Ramos (cell line): ENCODE results near the gene PIK3C3.

ENCODE experiments used
- in situ Hi-C: fragments of 300-500 bp; cut with MboI; formaldehyde crosslinking; loops from one replicate; pipeline ENCODE4 v1.14.3; 2022; ENCODE audit warnings: low sequenced_read_pairs; ENCODE audit not compliant: unreplicated experiment

The PIK3C3 gene

DNA sequence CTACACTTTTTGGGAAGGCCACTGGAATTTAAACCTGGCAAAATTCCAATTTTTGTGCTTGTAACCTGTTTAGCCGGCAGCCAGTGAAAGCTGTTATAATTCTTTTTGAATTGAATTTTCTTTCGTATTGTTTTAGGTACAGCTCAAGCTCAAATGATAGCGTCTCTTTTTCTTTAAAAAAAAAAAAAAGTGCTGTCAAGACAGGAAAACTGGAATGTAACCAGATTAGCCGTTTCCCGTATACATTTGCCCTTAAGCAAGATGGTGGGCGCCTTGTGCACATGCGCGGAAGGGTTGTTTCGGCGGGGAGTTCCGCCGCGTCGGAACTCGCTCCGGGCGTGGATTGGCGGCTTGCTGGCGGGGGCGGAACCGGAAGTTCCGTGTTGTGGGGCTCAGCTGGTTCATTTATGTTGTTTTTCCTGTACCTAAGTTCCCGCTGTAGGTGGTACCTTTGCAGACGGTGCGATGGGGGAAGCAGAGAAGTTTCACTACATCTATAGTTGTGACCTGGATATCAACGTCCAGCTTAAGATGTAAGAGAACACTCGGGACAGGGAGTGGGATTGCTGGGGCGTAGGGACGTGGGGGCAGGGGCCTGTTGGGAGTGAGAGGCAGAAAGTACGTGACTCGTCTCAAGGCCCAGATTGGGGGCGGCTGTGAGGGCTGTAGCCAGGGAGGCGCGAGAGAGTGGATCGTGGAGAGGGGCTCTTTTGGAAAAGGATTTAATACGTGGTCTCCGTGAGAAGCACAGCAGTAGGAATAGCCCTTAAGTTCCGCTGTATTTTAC lies at the start of gene PIK3C3:
Gene PIK3C3 (plus strand): TSS at position 408 of the 787 bp plus-strand sequence. CDS start 58 bp downstream, at position 466.
- in situ Hi-C loops, result no loop called here

DNA sequence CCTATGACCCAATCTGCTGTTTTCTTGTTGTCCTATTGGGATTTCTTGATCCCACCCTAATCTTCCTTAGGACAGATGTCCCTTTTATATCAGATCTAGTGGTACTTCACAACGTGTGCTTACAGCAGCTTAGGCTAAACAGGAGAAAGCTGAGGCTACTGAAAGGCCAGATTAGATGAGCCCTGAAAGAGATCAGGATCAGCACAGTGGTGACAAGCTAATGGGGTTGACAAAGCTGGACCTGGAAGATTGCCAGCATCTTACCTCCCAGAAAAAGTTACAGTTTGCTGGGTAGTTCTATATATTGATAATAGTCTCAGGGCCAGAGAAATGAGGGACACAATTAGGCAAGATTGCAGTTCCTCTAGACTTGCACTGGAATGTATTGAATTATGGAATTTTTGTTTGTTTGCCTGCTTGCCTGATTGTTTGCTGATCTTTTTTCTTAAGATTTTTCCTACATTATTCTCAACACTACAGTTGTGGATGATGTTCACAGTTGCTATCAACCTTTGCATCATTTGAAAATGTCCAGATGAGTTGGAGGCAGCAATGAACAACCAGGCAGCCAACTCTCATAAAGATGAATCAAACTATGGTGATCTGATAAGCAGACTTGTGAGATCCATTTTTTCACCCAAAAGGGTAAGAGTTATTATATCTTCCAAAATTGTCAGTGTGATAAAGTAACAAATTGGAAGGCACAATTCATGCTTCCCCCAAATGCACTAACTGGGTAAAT lies 49.1 kb upstream of the PIK3C3 start:
- in situ Hi-C loops, result no loop called here

DNA sequence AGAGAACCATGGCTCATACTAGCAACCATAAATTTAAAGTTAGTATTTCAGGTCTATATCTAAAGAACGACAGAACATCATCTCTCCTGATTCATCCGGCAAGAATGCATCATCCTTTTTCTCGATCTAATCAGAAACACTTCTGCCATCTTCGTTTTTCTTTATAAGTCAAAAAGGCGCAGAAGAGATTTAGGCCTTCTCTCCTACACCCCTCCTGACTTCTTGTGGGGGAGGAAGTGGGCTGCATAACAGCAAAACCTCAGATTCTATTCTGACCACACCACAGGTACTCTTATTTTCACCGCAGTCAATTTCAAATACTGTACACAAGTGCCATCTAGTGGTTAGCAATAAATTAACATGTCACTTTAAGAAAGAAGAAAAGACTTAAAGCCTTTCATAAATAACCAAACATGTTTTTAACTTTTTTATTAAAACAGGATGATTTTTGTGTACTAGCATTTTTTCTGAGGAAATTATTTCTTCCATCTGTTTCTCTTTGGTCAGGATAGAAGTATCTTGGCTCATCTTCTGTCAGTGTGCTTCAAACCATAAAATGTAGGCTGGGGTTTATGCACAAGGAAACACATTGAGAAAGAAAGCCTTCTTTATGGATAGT lies 48.4 kb upstream of the PIK3C3 start:
- in situ Hi-C loops, result no loop called here

DNA sequence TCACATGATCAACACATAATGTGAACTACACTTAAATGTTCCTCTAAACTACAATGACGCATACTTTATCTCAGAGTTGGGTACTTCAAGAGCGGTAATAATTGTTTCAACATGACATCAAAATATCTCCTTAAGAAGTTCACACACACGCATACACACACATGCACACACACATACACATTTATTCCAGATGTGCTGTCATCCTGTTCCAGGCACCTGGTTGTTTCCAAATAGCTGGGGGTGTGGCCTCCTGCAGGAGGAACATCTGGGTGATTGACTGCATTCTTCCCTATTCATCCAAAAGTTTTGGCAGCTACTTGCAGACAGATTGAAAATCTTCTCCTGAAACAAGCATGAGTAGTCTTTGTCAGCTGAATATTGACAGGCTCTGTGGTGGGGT lies 37.9 kb upstream of the PIK3C3 start:
- in situ Hi-C loops, result no loop called here

DNA sequence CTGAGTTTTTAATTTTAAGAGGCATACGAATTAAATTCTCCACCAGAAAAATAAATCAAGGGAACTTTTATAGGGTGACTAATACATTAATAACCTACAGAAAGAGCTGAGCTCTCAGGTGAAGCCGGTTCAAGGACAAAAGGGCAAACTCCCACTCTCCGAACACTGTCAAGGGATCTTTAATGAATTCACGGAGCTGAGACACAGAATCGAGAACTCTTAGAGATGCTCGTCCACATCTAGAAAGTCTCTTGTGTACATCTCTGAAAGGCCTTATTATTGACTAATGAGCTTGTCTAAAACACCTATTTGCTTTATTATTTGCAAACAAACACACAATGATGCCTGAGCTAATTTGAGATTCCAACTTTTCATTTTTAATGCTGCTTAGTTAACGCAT lies 33.3 kb upstream of the PIK3C3 start:
- in situ Hi-C loops, result no loop called here

DNA sequence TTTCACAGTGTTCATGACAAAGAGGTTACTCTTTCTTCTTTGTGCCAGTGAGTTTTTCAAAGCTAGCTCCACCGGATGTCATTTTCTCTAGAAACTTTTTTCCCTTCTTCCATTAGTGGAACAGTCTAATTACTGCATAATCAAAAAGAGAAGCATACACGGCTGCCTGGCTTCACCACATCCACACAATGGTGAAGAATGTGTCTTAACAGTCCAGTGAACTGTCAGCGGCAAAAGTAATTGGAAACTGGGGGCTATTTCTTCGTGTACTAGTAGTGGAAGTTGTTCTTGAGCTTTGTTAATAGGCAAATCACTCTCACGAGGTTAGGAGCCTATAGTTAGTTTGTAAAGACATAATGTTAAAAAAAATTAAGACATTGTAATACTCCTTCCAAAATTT lies 32.9 kb upstream of the PIK3C3 start:
- in situ Hi-C loops, result no loop called here

DNA sequence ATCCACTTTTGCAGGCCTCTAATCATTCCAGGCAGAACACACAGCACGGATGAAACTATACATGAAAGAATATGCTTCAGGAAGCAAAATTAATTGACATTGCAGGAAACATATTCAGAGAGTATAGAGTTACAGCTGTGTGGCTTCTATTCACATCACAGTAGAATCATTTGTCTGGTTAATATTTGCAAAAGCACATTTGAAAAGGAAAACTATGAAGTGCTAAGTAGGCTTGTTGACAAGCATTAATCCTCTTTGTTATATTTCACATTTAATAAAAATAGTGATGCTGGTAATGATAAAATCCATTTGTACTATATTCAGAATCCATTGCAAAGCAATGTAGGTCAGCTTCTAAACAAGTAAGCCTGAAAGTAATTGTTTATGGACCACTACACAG lies 32.2 kb upstream of the PIK3C3 start:
- in situ Hi-C loops, result no loop called here

DNA sequence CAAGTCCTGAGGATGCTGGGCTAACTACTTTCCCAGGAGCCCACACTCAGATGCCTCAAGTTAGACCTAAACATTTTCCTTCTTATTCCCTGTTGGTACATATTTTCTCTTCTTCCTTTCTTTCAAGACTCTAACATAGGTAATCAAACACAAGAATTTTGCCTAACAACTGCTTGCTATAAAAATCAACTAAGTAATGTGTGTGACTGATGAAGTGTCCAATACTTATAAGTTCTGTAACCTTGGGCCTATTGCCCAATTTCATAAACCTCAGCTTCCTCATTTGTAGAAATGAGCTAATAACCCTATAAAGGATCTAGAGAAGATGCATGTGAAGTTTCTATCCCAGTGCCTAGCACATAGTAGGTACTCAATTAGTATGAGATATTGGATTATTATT lies 31.6 kb upstream of the PIK3C3 start:
- in situ Hi-C loops, result no loop called here

DNA sequence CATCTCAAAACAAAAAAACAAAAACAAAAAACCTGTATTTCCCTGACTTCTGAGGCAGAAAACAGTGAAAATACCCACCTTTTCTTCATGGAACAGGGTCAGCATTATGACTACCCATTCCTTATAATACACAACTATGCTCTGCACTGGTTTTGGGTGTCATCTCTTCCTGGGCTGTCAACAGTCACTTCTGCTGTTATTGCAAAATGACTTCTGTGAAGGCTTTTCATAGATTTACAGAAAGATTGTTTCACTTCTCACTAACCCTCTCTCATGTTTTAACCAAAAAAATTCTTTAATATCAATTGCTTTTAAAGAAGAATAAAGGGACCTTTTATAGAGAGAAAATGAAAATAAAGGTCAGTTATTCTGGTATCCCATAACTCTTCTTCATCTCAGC lies 26.5 kb upstream of the PIK3C3 start:
- in situ Hi-C loops, result no loop called here

DNA sequence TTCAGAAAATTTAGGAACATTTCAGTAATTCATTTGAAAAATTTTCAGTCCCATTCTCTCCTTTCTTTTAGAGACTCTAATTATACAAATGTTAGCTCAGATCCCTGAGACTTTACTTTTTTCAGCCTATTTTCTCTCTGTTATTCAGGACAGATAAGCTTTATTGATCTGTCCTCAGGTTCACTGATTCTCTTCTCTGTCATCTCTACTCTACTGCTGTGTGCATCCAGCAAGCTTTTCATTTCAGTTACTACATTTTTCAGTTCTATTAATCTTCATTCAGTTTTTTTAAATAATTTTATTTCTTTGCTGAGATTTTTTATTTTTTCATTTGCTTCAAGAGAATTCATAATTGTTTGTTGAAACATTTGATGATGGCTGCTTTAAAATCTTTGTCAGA lies 22.1 kb upstream of the PIK3C3 start:
- in situ Hi-C loops, result no loop called here

DNA sequence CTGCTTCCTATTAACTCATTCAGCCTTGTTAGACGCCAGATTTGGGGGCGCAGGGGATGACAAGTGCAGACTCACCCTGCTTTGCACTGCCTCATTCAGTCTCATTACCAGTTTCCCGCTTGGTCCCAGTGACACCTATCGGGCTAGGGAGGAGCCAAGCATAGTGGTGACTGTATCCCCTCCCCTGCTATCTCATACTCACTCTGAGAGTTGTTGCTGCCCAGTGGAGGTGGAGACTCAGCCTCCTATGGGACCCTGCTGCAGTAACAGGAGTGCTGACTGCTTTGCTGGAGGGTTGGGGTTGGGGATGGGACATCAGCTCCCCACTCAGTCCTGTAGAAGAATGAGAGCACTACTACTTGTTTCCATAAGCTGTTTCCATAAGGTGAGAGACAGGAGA lies 21.3 kb upstream of the PIK3C3 start:
- in situ Hi-C loops, result no loop called here

DNA sequence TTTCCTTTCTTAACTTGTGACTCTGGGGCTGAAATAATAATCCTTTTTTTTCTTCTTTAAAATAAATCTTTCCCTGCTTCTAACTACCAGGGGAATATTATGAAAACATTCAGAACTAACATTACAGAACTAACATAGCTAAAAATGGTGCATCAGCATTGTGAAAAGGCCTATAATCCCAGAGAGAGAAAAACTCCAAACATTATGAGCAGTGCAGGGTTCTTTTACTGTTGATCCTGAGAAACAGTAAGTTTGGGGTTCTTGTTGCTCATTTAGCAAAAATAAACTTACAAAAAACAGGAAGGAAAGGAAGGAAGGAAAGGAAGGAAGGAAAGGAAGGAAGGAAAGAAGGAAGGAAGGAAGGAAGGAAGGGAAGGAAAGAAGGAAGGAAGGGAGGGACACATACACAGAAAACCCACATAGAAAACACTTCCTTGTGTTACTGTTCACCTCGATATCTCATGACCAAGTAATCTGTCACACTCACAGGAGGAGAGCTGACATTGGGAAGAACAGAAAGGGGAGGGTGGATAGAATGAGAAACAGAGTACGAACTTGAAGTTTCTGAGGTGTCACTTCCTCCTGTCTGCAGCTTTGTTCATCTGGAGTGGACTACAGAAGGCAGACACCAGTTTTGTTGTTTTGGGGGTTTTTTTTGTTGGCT lies 18.4 kb upstream of the PIK3C3 start:
- in situ Hi-C loops, result no loop called here

DNA sequence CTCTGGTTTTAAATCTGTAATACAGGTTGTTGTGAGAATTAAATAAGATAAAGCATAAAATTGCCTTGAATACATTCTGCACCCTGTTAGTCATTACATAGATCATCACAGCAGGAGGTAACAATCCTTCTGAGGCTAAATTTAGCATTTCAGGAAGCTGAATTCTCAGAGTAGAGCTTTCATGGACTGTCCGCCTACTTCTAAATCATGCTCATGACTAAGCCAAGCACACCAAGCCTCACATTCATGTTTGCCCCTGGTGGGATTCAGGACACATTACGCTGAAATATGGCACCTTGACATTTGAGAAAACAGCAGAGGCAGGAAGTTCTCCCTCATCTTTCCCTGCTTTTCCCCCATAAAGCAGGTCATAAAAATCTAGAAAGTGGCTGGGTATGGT lies 16.6 kb upstream of the PIK3C3 start:
- in situ Hi-C loops, result no loop called here

DNA sequence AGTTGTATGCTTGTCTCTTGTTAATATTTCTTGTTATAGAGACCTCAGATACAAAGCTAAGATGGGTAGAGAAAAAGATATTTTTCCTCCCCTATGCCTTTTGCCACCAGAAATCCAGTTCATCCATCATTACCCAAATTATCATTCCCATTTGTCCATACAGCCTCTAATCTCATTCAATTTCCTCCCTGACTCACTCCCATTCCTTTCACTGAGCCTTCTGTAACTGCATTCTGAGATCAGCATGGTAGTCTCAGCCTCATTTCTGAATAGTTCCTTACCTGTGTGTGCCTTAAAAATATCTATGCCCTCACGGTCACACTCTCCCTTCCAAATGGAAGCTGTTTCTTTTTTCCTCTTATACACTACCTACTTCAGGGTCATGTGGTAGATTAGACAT lies 15.7 kb upstream of the PIK3C3 start:
- in situ Hi-C loops, result no loop called here

DNA sequence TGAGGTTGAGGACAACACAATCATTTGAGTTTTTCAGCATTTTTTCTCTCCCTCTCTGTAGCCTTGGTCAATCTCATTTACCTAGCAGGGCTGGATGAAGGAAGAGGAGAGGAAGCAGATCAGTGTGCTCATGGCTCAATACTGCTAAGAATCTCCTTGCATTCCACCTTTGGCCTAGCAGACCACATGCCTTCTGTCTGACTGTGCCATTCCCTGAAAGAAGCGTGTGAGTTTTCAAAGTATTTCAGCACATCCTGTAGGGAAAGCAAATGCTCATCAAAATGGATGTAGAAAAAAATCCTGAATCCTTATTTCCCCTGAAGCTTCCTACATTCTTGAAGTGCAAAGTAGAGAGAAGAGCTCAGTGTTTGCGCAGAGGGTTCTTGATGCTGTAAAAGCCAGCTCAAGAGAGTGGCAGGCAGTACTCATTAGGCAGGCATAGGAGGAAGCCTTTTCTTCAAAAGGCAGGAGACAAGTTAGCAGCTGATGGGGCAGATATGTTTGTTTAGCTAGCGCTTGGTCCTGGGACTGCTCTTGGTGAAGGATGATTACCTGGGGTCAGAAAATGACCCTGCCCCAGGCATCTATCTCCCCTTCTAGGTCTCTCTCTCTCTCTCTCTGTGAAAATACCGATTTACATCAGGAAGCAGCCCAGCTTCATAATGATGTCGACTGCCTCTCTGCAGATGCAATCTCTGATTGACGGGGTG lies 14.4 kb upstream of the PIK3C3 start:
- in situ Hi-C loops, result no loop called here

DNA sequence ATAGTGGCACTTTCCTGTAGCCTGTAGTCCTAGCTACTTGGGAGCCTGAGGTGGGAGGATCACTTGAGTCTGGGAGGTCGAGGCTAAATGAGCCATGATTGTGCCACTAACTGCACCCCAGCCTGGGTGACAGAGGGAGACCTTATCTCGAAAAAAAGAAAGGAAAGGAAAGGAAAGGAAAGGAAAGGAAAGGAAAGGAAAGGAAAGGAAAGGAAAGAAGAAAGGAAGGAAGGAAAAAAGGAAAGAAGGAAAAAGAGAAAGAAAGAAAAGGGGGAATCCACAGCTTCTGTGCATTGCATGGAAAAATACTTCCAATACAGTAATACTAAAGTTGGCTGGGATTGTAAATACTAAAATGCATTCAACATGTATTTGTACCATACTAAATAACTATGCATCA lies 12.8 kb upstream of the PIK3C3 start:
- in situ Hi-C loops, result no loop called here

DNA sequence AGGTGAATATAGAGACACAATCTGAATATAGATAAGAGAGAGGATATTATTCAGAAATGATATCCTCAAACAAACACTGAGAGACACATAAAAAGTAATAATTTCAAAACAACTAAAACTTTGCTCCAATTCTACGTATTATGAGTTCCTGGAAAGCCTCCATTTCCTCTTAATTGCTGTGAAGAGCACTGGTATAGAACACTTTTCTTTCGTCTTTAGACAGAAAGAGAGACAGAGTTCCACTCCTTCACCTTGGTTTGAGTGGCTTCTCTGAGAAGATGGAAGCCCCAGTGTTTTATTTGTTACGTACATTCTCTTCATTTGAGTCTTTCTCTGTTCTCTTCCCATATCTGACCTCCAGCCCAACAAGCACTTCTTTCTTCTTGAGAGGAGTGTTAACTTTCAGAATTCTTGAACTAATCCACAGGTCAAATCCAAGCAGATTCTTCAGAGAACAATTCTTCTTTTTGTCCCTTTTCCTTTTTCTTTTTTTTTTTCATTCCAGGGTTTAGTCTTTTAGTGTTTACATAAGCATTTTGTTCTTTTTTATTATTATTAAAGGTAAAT lies 6.4 kb upstream of the PIK3C3 start:
- in situ Hi-C loops, result no loop called here

DNA sequence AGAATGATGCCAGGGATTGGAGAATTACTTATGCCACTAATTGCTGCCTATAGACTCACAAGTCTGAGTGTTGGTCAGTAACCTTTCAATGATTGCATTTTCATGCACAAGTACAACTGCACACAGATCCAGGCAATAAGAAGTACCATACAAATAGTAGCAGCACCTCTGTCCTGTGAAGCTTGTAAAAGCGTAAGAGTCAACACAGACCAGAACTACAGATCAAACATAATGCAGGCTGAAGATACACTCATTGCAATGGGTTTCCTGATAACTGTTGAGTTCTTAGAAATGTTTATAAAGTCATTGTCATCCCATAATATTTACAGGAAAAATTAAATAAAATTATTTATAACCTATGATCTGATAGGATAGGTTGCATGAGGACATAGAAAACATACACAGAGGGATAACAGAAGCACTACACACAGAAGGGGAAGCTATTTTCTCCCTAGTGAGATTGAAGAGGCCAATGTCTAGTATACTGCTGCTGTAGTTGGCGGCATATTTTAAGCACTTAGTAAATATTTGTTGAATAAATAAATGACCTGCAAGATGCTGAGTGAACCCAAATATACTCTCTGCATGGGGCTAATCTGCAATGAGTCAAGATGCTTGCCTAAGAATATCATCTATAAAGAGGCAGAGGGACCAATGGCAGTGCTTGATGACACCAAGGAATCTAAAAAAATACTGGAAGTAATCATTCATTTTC lies 5.7 kb upstream of the PIK3C3 start:
- in situ Hi-C loops, result no loop called here

DNA sequence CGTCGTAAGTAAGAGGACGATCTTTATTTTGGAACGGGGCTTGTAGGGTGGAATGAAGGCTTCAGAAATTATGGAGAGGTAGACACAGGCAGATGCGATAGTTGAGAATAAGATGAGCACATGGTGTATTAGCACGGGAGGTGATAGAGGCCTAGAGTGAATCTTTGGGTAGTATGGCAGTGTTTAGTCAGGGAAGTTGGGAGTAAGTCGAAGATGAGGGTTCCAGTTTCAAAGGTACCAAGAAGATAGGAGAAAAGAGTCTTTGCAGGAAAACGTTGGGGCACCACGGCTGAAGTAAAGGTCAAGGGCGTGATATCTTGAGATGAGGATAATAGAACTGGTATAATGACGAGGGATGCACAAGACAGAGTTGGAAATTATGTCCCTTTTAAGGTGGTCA lies 654 bp downstream of the PIK3C3 start:
- in situ Hi-C loops, result no loop called here
